Measurements from ENCODE around the gene PSMA7. TPM values are rescaled to one million over a fixed set of nuclear protein-coding genes. Genes with fewer than 3 reads are reported as not detected.

Gene PSMA7
- polyA plus RNA-seq, 1 donor (not counting 4 experiments of a cell fraction or from before 2014, with no cell fraction given) = 383 TPM

DNA sequence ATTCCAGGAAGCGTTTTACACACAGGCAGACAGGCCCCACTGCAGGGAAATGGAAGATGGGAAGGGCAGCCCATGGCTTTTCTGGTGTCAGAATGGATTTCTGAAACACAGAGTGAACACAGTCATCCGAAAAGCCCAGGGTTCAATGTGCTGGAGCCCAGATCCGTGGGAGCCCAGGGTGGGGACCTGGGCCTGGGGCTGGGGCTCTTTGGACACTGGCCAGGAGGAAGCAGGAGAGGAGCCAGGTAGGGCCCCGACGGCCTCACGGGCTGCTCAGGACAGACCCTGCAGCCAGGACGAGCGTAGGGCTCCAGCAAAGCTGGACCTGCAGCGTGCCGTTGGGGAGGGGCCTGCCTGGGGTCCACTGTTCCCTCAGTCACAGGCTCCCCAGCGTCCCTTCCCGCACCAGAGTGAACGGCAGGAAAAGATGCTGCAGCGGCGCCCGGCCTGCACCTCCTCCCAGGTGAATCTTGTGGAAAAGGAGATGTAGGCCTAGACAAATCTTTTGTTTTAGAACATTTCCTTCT, 45.2 kb downstream of the PSMA7 start:
- DNase-seq (ENCODE audit: low read depth, low spot score) = no peak
- no peak for FAIRE-seq
- Histone ChIP-seq H3K27me3 (ENCODE audit: control insufficient read depth, extremely low read depth, insufficient read depth, low read length) (peaks cover under 1% of the 10 kb centered on the region), H3K27ac (ENCODE audit: control insufficient read depth, insufficient read depth, low read length) (no peak overlapping the region), H2AFZ (ENCODE audit: control insufficient read depth, low read length) (no peak overlapping the region), H3K36me3 (ENCODE audit: control insufficient read depth in 2 of 2, extremely low read depth in 1 of 2, insufficient read depth in 2 of 2, low read length in 2 of 2) (no peaks in the 10 kb centered on the region), H3K4me3 (ENCODE audit: control insufficient read depth in 2 of 3, extremely low read depth in 1 of 3, insufficient read depth in 2 of 3, low read depth in 1 of 3, low read length in 3 of 3) (no peak overlapping the region), H3K79me2 (ENCODE audit: control insufficient read depth, insufficient read depth, low read length) (no peaks in the 10 kb centered on the region), H3K4me1 (ENCODE audit: control insufficient read depth, extremely low read depth, insufficient read depth, low read length) (no peaks in the 10 kb centered on the region), H3K4me2 (ENCODE audit: control insufficient read depth, extremely low read depth, insufficient read depth, low read depth, low read length) (no peak overlapping the region), H3K9me3 (ENCODE audit: control insufficient read depth, low read depth, low read length) (peaks cover 12% of the 10 kb centered on the region), H4K20me1 (ENCODE audit: control insufficient read depth, extremely low read depth, insufficient read depth, low read length) (no peaks in the 10 kb centered on the region), H3K9me1 (ENCODE audit: control insufficient read depth, extremely low read depth, insufficient read depth, low read length) (no peaks in the 10 kb centered on the region), H3K9ac (ENCODE audit: control insufficient read depth, extremely low read depth, insufficient read depth, low read length) (no peak overlapping the region)
- TF ChIP-seq, protein P1, sequence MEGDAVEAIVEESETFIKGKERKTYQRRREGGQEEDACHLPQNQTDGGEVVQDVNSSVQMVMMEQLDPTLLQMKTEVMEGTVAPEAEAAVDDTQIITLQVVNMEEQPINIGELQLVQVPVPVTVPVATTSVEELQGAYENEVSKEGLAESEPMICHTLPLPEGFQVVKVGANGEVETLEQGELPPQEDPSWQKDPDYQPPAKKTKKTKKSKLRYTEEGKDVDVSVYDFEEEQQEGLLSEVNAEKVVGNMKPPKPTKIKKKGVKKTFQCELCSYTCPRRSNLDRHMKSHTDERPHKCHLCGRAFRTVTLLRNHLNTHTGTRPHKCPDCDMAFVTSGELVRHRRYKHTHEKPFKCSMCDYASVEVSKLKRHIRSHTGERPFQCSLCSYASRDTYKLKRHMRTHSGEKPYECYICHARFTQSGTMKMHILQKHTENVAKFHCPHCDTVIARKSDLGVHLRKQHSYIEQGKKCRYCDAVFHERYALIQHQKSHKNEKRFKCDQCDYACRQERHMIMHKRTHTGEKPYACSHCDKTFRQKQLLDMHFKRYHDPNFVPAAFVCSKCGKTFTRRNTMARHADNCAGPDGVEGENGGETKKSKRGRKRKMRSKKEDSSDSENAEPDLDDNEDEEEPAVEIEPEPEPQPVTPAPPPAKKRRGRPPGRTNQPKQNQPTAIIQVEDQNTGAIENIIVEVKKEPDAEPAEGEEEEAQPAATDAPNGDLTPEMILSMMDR (optimal IDR thresholded peaks at IDR 0.05 in 1 of 3, IDR thresholded peaks at IDR 0.05 in 1 of 3, conservative IDR thresholded peaks at IDR 0.05 in 1 of 3; ENCODE audit: extremely low read depth in 1 of 3, insufficient read depth in 2 of 3, low read length in 3 of 3) = no peak
- no peak for TF ChIP-seq EZH2 (IDR thresholded peaks at IDR 0.05; ENCODE audit: low read length)
- dilution Hi-C loops (cut with MboI; ENCODE audit: extremely low pct_ligation_motif_present, low sequenced_read_pairs) = no loop called here

DNA sequence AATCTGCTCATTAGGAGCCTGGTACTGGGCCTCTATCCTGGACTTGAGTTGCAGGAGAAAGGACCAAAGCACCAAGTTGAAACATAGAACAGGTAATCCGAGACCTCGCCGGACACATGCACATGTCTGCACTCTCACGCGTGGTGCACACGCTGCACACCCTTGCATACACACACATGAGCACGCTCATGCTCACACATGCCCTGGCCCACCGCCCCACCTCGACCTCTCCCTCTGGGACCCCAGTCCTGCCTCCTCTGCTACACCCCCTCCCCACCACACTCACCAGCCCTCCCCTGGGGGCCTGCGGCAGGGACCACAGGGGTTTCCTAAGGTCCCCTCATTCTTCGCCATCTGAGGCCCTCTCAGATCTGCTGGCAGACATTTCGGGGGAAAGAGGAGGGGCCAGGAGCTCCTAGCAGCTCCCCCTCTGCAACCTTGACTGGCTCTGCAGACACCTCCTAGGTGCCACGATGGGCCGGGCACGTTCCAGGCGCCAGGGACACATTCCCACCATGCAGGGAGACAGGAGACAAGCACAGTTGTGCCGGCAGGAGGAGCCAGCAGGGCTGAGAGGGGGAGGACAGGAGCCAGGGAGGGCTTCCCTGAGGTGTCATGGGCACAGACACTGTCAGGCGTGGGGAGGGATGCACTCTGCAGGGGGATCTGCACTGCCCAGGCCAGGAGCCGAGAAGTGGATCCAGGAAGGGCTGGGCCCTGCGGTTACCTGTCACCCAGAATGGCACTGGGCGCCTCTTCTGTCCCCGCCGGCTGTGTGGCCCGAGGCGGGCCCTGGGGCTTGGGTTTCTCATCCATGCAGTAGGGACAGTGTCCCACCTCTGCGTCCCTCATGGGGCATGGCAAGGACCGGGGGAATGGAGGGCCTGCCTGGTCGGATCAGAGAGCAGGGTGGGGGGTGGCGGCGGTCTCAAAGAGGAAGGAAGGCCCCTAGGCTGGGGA, 46.5 kb downstream of the PSMA7 start:
- Histone ChIP-seq H3K4me3 (ENCODE audit: control insufficient read depth in 2 of 3, extremely low read depth in 1 of 3, insufficient read depth in 2 of 3, low read depth in 1 of 3, low read length in 3 of 3) (no peak overlapping the region), H3K9me1 (ENCODE audit: control insufficient read depth, extremely low read depth, insufficient read depth, low read length) (no peaks in the 10 kb centered on the region), H3K9me3 (ENCODE audit: control insufficient read depth, low read depth, low read length) (peaks cover 9% of the 10 kb centered on the region), H2AFZ (ENCODE audit: control insufficient read depth, low read length) (no peak overlapping the region), H4K20me1 (ENCODE audit: control insufficient read depth, extremely low read depth, insufficient read depth, low read length) (no peaks in the 10 kb centered on the region), H3K36me3 (ENCODE audit: control insufficient read depth in 2 of 2, extremely low read depth in 1 of 2, insufficient read depth in 2 of 2, low read length in 2 of 2) (no peaks in the 10 kb centered on the region), H3K79me2 (ENCODE audit: control insufficient read depth, insufficient read depth, low read length) (no peaks in the 10 kb centered on the region), H3K27ac (ENCODE audit: control insufficient read depth, insufficient read depth, low read length) (no peak overlapping the region), H3K4me1 (ENCODE audit: control insufficient read depth, extremely low read depth, insufficient read depth, low read length) (no peaks in the 10 kb centered on the region), H3K27me3 (ENCODE audit: control insufficient read depth, extremely low read depth, insufficient read depth, low read length) (peaks cover 9% of the 10 kb centered on the region), H3K4me2 (ENCODE audit: control insufficient read depth, extremely low read depth, insufficient read depth, low read depth, low read length) (no peak overlapping the region), H3K9ac (ENCODE audit: control insufficient read depth, extremely low read depth, insufficient read depth, low read length) (no peak overlapping the region)
- dilution Hi-C loops (cut with MboI; ENCODE audit: extremely low pct_ligation_motif_present, low sequenced_read_pairs) = no loop called here
- FAIRE-seq = no peak
- DNase-seq (ENCODE audit: low read depth, low spot score) = no peak
- TF ChIP-seq, protein P1 (optimal IDR thresholded peaks at IDR 0.05 in 1 of 3, IDR thresholded peaks at IDR 0.05 in 1 of 3, conservative IDR thresholded peaks at IDR 0.05 in 1 of 3; ENCODE audit: extremely low read depth in 1 of 3, insufficient read depth in 2 of 3, low read length in 3 of 3) = no peak
- TF ChIP-seq EZH2 (IDR thresholded peaks at IDR 0.05; ENCODE audit: low read length) = no peak

Measured in keratinocyte (primary cell).